K562 (cell line): ENCODE results near the gene DMWD. TPM values are rescaled to one million over a fixed set of nuclear protein-coding genes. Genes with fewer than 3 reads are reported as not detected.

Experiments
- BRCA1 ChIP-seq, 2 experiments: fragments of 450-650 bp in 1 of 2; sonication (generic) in 1 of 2; formaldehyde crosslinking in 1 of 2; IDR thresholded peaks; 2 replicates each; pipeline versions ENCODE4 v1.5.0 to v1.6.1; 2017 to 2020; ENCODE audit warnings: mild to moderate bottlenecking in 1 of 2, missing genetic modification reagents in 1 of 2
- C11orf30 ChIP-seq: fragments of 450-650 bp; IDR thresholded peaks from 2 replicates; pipeline ENCODE4 v1.6.1; 2016; ENCODE audit warnings: low read depth, mild to moderate bottlenecking
- CBX2 ChIP-seq: fragments of 200-600 bp; sonication (generic); IDR thresholded peaks from one replicate; pipeline ENCODE4 v1.6.1; 2012; ENCODE audit warnings: mild to moderate bottlenecking, low read length, inconsistent platforms; ENCODE audit not compliant: insufficient read depth, poor library complexity, severe bottlenecking
- CTBP1 ChIP-seq: fragments of 450-650 bp; IDR thresholded peaks from 2 replicates; pipeline ENCODE4 v1.6.1; 2016; ENCODE audit warnings: borderline replicate concordance
- CXXC5 ChIP-seq: fragments of 250-450 bp; sonication (Bioruptor Pico); IDR thresholded peaks from 2 replicates; pipeline ENCODE4 v1.8.0; 2022; ENCODE audit warnings: inconsistent platforms, mild to moderate bottlenecking, moderate library complexity
- ESRRB ChIP-seq: fragments of 250-450 bp; sonication (Bioruptor Pico); IDR thresholded peaks from 2 replicates; pipeline ENCODE4 v1.5.0; 2020; ENCODE audit warnings: mild to moderate bottlenecking, moderate library complexity, borderline replicate concordance
- HEY1 ChIP-seq: fragments of 250-450 bp; sonication (Bioruptor Pico); IDR thresholded peaks from 2 replicates; pipeline ENCODE4 v1.5.0; 2020; ENCODE audit warnings: mild to moderate bottlenecking, moderate library complexity, borderline replicate concordance
- KDM1A ChIP-seq, 2 experiments: fragments of 450-650 bp; IDR thresholded peaks; 2 replicates each; pipeline ENCODE4 v1.6.1; 2016; ENCODE audit warnings: mild to moderate bottlenecking in 2 of 2
- NFRKB ChIP-seq: fragments of 450-650 bp; IDR thresholded peaks from 2 replicates; pipeline ENCODE4 v1.6.1; 2016; ENCODE audit warnings: low read depth
- PPARD ChIP-seq: fragments of 250-450 bp; sonication (Bioruptor Pico); IDR thresholded peaks from 2 replicates; pipeline ENCODE4 v1.8.0; 2022; ENCODE audit warnings: inconsistent platforms, mild to moderate bottlenecking, moderate library complexity
- PURB ChIP-seq: sonication (generic); formaldehyde crosslinking; IDR thresholded peaks from 2 replicates; pipeline ENCODE4 v1.9.0; 2021; ENCODE audit warnings: low read depth, mild to moderate bottlenecking, missing genetic modification reagents
- RBM25 ChIP-seq: fragments of 200-400 bp; formaldehyde crosslinking; IDR thresholded peaks from 2 replicates; pipeline ENCODE4 v1.6.1; 2018; ENCODE audit warnings: low read length, low read depth, moderate library complexity; ENCODE audit not compliant: severe bottlenecking
- RBM39 ChIP-seq: fragments of 200-400 bp; formaldehyde crosslinking; optimal IDR thresholded peaks from 2 replicates; pipeline ENCODE3; 2018; ENCODE audit warnings: low read depth, low read length
- TBP ChIP-seq: optimal IDR thresholded peaks from 2 replicates; pipeline ENCODE3; 2011; ENCODE audit warnings: low read depth, low read length, improper control_type of control experiment
- TCF7L2 ChIP-seq: fragments of 150-350 bp; IDR thresholded peaks from 2 replicates; pipeline ENCODE4 v1.6.1; 2016; ENCODE audit warnings: low read depth, mild to moderate bottlenecking, low read length, moderate library complexity
- ZNF586 ChIP-seq: fragments of 450-650 bp; formaldehyde crosslinking; conservative IDR thresholded peaks from 2 replicates; pipeline ENCODE4 v1.4.0; 2020; ENCODE audit warnings: mild to moderate bottlenecking, moderate library complexity
- polyA plus RNA-seq, 8 experiments: library from polyadenylated mRNA; depleted of rRNA in 4 of 8; stranded (reverse) in 5 of 8; unstranded in 3 of 8; fragments of >200 nt; fragmentation: Nextera tagmentation in 2 of 8; fragmentation: Illumina TruSeq in 1 of 8; extraction: Ambion mirVana in 2 of 8; extraction: Trizol in 1 of 8; gene quantifications; 2 replicates each; pipeline versions ENCODE4 v1.2.1 to v1.2.3, GENCODE V29; 2011 to 2014; ENCODE audit warnings: inconsistent platforms in 1 of 8, missing spikeins in 1 of 8
- total RNA-seq, 7 experiments: library from RNA; depleted of rRNA in 6 of 7; stranded (reverse); fragments of >200 nt in 6 of 7; fragmentation: Illumina TruSeq in 2 of 7; extraction: Trizol in 2 of 7; gene quantifications; 2 replicates each; pipeline versions ENCODE4 v1.2.1 to v1.2.3, GENCODE V29; 2011 to 2021; ENCODE audit warnings: low replicate concordance in 1 of 7
- TF ChIP-seq, protein P1 (sequence below): fragments of 200-800 bp; sonication (Bioruptor generic); IDR thresholded peaks from 2 replicates; pipeline ENCODE4 v1.6.1; 2017; ENCODE audit warnings: missing genetic modification characterization, missing compliant biosample characterization
- TF ChIP-seq, protein P2 (sequence below): IDR thresholded peaks from 3 replicates; pipeline ENCODE4 v1.6.1; 2011; ENCODE audit warnings: borderline replicate concordance, mild to moderate bottlenecking; ENCODE audit not compliant: insufficient read length, insufficient read depth
- TF ChIP-seq, protein P3 (sequence below): fragments of 450-650 bp; conservative IDR thresholded peaks from 2 replicates; pipeline ENCODE4 v1.6.1; 2016; ENCODE audit warnings: missing genetic modification characterization, low read depth, mild to moderate bottlenecking, missing compliant biosample characterization, moderate library complexity
- TF ChIP-seq, protein P4 (sequence below): sonication (generic); formaldehyde crosslinking; IDR thresholded peaks from 2 replicates; pipeline ENCODE4 v1.8.0; 2022; ENCODE audit warnings: mild to moderate bottlenecking, missing genetic modification reagents, borderline replicate concordance

Gene DMWD
- total and polyA plus RNA-seq, 9 of the 15 experiments (the other 6 are each of a cell fraction or from before 2014, with no cell fraction given), result 4.7 to 54.6 (median 19.0) TPM

DNA sequence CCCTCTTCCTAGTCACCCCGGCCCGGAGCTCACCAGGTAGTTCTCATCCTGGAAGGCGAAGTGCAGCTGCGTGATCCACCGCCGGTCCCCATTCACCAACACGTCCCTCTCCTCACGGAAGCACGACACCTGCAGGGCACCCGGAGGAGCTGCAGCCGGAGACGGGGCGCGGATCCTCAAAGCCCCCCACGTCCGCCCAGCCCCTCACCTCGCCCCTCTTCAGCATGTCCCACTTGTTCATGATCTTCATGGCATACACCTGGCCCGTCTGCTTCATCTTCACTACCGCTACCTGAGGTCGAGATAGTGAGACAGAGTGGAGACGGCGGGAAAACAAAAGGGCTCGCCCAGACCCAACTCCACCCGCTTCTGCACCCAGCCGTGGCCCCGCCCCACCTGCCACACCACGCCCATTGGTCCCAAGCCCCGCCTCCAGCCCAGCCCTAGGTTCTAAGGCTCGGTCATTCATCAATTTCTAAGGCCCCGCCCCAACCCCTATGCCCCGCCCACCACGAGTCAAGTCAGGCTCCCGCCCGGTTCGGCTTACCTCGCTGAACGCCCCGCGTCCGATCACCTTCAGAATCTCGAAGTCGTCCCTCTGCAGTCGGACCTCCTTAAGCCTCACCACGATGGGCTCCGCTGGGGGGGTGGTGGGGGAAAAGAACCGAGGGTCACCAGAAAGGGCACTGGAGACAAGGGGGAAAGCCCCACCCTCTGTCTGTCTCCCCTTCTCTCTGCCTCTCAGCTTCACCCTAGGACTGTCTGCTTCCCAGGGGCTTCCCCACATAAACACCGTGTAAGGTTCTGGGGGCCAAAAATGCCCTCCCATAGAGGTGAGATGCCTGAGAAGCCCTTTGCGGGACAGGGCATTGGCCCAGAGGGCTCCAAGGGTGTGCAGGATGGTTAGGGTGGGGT, 13.2 kb downstream of the DMWD start (continued):
- TF ChIP-seq, protein P1, sequence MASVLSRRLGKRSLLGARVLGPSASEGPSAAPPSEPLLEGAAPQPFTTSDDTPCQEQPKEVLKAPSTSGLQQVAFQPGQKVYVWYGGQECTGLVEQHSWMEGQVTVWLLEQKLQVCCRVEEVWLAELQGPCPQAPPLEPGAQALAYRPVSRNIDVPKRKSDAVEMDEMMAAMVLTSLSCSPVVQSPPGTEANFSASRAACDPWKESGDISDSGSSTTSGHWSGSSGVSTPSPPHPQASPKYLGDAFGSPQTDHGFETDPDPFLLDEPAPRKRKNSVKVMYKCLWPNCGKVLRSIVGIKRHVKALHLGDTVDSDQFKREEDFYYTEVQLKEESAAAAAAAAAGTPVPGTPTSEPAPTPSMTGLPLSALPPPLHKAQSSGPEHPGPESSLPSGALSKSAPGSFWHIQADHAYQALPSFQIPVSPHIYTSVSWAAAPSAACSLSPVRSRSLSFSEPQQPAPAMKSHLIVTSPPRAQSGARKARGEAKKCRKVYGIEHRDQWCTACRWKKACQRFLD (CRISPR knock-in tag), result no peak
- TF ChIP-seq CBX2 (no peak), HEY1 (CRISPR knock-in tag) (no peak), C11orf30 (peak; percentile 37; the same call in 1 of the 2 replicates), ZNF586 (CRISPR knock-in tag) (0 out of 2 replicates have a peak, but pooled peaks have one; percentile 14), TCF7L2 (no peak), NFRKB (no peak), TBP (peak; percentile 30), RBM39 (peak; percentile 75), CTBP1 (peak; percentile 83), ESRRB (CRISPR knock-in tag) (no peak), PPARD (CRISPR knock-in tag) (no peak), BRCA1 (IDR thresholded peaks at IDR 0.05) (no peak), BRCA1 (CRISPR knock-in tag; IDR thresholded peaks at IDR 0.05) (no peak), CXXC5 (CRISPR knock-in tag) (peak; percentile 63), RBM25 (no peak), PURB (CRISPR knock-in tag) (no peak), KDM1A (IDR thresholded peaks at IDR 0.05) (no peak)
- TF ChIP-seq, protein P2, sequence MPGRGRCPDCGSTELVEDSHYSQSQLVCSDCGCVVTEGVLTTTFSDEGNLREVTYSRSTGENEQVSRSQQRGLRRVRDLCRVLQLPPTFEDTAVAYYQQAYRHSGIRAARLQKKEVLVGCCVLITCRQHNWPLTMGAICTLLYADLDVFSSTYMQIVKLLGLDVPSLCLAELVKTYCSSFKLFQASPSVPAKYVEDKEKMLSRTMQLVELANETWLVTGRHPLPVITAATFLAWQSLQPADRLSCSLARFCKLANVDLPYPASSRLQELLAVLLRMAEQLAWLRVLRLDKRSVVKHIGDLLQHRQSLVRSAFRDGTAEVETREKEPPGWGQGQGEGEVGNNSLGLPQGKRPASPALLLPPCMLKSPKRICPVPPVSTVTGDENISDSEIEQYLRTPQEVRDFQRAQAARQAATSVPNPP, result no peak
- TF ChIP-seq, protein P3, sequence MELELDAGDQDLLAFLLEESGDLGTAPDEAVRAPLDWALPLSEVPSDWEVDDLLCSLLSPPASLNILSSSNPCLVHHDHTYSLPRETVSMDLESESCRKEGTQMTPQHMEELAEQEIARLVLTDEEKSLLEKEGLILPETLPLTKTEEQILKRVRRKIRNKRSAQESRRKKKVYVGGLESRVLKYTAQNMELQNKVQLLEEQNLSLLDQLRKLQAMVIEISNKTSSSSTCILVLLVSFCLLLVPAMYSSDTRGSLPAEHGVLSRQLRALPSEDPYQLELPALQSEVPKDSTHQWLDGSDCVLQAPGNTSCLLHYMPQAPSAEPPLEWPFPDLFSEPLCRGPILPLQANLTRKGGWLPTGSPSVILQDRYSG (tag), result no peak
- TF ChIP-seq, protein P4, sequence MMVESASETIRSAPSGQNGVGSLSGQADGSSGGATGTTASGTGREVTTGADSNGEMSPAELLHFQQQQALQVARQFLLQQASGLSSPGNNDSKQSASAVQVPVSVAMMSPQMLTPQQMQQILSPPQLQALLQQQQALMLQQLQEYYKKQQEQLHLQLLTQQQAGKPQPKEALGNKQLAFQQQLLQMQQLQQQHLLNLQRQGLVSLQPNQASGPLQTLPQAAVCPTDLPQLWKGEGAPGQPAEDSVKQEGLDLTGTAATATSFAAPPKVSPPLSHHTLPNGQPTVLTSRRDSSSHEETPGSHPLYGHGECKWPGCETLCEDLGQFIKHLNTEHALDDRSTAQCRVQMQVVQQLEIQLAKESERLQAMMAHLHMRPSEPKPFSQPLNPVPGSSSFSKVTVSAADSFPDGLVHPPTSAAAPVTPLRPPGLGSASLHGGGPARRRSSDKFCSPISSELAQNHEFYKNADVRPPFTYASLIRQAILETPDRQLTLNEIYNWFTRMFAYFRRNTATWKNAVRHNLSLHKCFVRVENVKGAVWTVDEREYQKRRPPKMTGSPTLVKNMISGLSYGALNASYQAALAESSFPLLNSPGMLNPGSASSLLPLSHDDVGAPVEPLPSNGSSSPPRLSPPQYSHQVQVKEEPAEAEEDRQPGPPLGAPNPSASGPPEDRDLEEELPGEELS, result no peak
